ENCODE measurements around the gene GDF15.

The GDF15 gene

GRCh38 chr19:18419195-18419698, 33.3 kb downstream of the GDF15 start, which contains the start of gene SSBP4:
TSS of gene SSBP4 (plus strand) at chr19:18419398. CDS start at chr19:18419649, 251 bp downstream.
- DNase-seq (ENCODE audit: low read depth) = peak; percentile 55

- no peak for DNase-seq (ENCODE audit: low read depth)
Measured at GRCh38 chr19:18419699-18420460, 33.9 kb downstream of the GDF15 start.

- no peak for DNase-seq (ENCODE audit: low read depth)
Measured at GRCh38 chr19:18420930-18421329, 35.0 kb downstream of the GDF15 start.

- DNase-seq (ENCODE audit: low read depth) = no peak
Measured at GRCh38 chr19:18421371-18421959, 35.5 kb downstream of the GDF15 start.

GRCh38 chr19:18422530-18423191, 36.7 kb downstream of the GDF15 start:
- no peak for DNase-seq (ENCODE audit: low read depth)

GRCh38 chr19:18423258-18424020, 37.5 kb downstream of the GDF15 start:
- DNase-seq (ENCODE audit: low read depth) = no peak

- no peak for DNase-seq (ENCODE audit: low read depth)
Measured at GRCh38 chr19:18424122-18424889, 38.3 kb downstream of the GDF15 start.

- no peak for DNase-seq (ENCODE audit: low read depth)
Measured at GRCh38 chr19:18424890-18425514, 39.0 kb downstream of the GDF15 start.

GRCh38 chr19:18425515-18426415, 39.8 kb downstream of the GDF15 start:
- DNase-seq (ENCODE audit: low read depth) = no peak

- no peak for DNase-seq (ENCODE audit: low read depth)
Measured at GRCh38 chr19:18426416-18426767, 40.4 kb downstream of the GDF15 start.

GRCh38 chr19:18427080-18427742, 41.3 kb downstream of the GDF15 start:
- no peak for DNase-seq (ENCODE audit: low read depth)

- no peak for DNase-seq (ENCODE audit: low read depth)
Measured at GRCh38 chr19:18427743-18428113, 41.8 kb downstream of the GDF15 start.

GRCh38 chr19:18428173-18428786, 42.3 kb downstream of the GDF15 start:
- no peak for DNase-seq (ENCODE audit: low read depth)

GRCh38 chr19:18428787-18429674, 43.1 kb downstream of the GDF15 start:
- peak; percentile 76 for DNase-seq (ENCODE audit: low read depth)

- DNase-seq (ENCODE audit: low read depth) = no peak
Measured at GRCh38 chr19:18429717-18430416, 43.9 kb downstream of the GDF15 start.

- DNase-seq (ENCODE audit: low read depth) = no peak
Measured at GRCh38 chr19:18430417-18431144, 44.6 kb downstream of the GDF15 start.
